A549 (cell line): ENCODE measurements around the gene NSD1. TPM values are rescaled to one million over a fixed set of nuclear protein-coding genes. Genes with fewer than 3 reads are reported as not detected.

Source experiments
- ATAC-seq, 2 experiments: fragments of 200-7000 bp in 1 of 2; fragments of >200 bp in 1 of 2; cut with Nextera tagmentation in 1 of 2; cut with Tn5 transposase in 1 of 2; 3 replicates each; pipeline versions ENCODE4 v1.8.0 to v1.9.1; 2018 to 2020; ENCODE audit warnings: mild to moderate bottlenecking in 1 of 2, moderate library complexity in 1 of 2
- CTCF ChIA-PET: fragments of 300-600 bp; sonication (Branson Sonifier 250); formaldehyde crosslinking; extraction: SDS; loops from one replicate; lab custom pipeline; 2021; ENCODE audit warnings: antibody characterized with exemption, inconsistent platforms; lab: Yijun Ruan, JAX
- POLR2A ChIA-PET: fragments of 350-600 bp; formaldehyde crosslinking; extraction: SDS; loops from one replicate; lab custom pipeline; 2021; ENCODE audit warnings: antibody characterized with exemption, inconsistent platforms; lab: Yijun Ruan, JAX
- DNase-seq, 2 experiments: peaks; one replicate each; pipeline versions ENCODE4 v3.0.0 to v3.0.0-alpha.2; 2011 to 2016; ENCODE audit warnings: low read depth in 1 of 2, low spot score in 1 of 2
- FAIRE-seq: peaks from 2 replicates; lab custom pipeline; 2011; peaks lifted over from hg19 to GRCh38; lab: Jason Lieb, UNC
- H3K27ac ChIP-seq, 2 experiments: fragments of >200 bp; sonication (Bioruptor Twin); formaldehyde crosslinking; 3 replicates each; pipeline ENCODE4 v1.5.1; 2016 to 2017
- H3K4me1 ChIP-seq: fragments of >200 bp; sonication (Bioruptor Twin); formaldehyde crosslinking; 3 replicates; pipeline ENCODE4 v1.6.1; 2016
- H3K4me2 ChIP-seq: fragments of >200 bp; sonication (Bioruptor Twin); formaldehyde crosslinking; 3 replicates; pipeline ENCODE4 v1.6.1; 2016
- H3K4me3 ChIP-seq: fragments of >200 bp; sonication (Bioruptor Twin); formaldehyde crosslinking; 3 replicates; pipeline ENCODE4 v1.5.1; 2016
- H3K9me3 ChIP-seq: fragments of >200 bp; sonication (Bioruptor Twin); formaldehyde crosslinking; 3 replicates; pipeline ENCODE4 v1.6.1; 2016
- ATOH8 ChIP-seq: fragments of 250-450 bp; sonication (Bioruptor Pico); IDR thresholded peaks from 2 replicates; pipeline ENCODE4 v1.5.0; 2020; ENCODE audit warnings: low read depth, mild to moderate bottlenecking, moderate library complexity
- BHLHE40 ChIP-seq: IDR thresholded peaks from 2 replicates; pipeline ENCODE4 v1.6.1; 2012; ENCODE audit warnings: low read depth, low read length, inconsistent platforms
- CEBPB ChIP-seq, 2 experiments: fragments of >200 bp in 1 of 2; sonication (Bioruptor Twin) in 1 of 2; formaldehyde crosslinking in 1 of 2; IDR thresholded peaks; 2 replicates each; pipeline ENCODE4 v1.6.1; 2012 to 2016
- CHD4 ChIP-seq: fragments of 200-600 bp; sonication (generic); IDR thresholded peaks from 2 replicates; pipeline ENCODE4 v1.6.1; 2016; ENCODE audit warnings: antibody characterized with exemption, mild to moderate bottlenecking, borderline replicate concordance
- EHF ChIP-seq: fragments of 250-450 bp; sonication (Bioruptor Pico); IDR thresholded peaks from 2 replicates; pipeline ENCODE4 v1.5.0; 2020; ENCODE audit warnings: mild to moderate bottlenecking
- ESRRA ChIP-seq: fragments of 150-350 bp; IDR thresholded peaks from 2 replicates; pipeline ENCODE4 v1.6.1; 2014; ENCODE audit warnings: mild to moderate bottlenecking, low read length, borderline replicate concordance
- FOSB ChIP-seq: fragments of 250-450 bp; sonication (Bioruptor Pico); IDR thresholded peaks from 2 replicates; pipeline ENCODE4 v1.5.0; 2020; ENCODE audit warnings: mild to moderate bottlenecking, moderate library complexity
- HES2 ChIP-seq: fragments of >200 bp; sonication (Bioruptor Twin); formaldehyde crosslinking; IDR thresholded peaks from 2 replicates; pipeline ENCODE4 v1.6.1; 2016
- HEYL ChIP-seq: fragments of 250-450 bp; sonication (Bioruptor Pico); IDR thresholded peaks from 2 replicates; pipeline ENCODE4 v1.8.0; 2021; ENCODE audit warnings: mild to moderate bottlenecking, moderate library complexity
- JUNB ChIP-seq: fragments of >200 bp; sonication (Bioruptor Twin); formaldehyde crosslinking; IDR thresholded peaks from 2 replicates; pipeline ENCODE4 v1.6.1; 2016
- MAZ ChIP-seq: fragments of 150-350 bp; IDR thresholded peaks from 2 replicates; pipeline ENCODE4 v1.6.1; 2014; ENCODE audit warnings: antibody characterized with exemption, low read depth, low read length, borderline replicate concordance
- MYC ChIP-seq: IDR thresholded peaks from 2 replicates; pipeline ENCODE4 v1.6.1; 2012; ENCODE audit warnings: mild to moderate bottlenecking, inconsistent platforms, low read length, improper control_type of control experiment, borderline replicate concordance
- NPAS2 ChIP-seq: fragments of 250-450 bp; sonication (Bioruptor Pico); IDR thresholded peaks from 2 replicates; pipeline ENCODE4 v1.8.0; 2022; ENCODE audit warnings: mild to moderate bottlenecking, moderate library complexity, borderline replicate concordance
- NR3C1 ChIP-seq: fragments of >200 bp; sonication (Bioruptor Twin); formaldehyde crosslinking; IDR thresholded peaks from 3 replicates; pipeline ENCODE4 v1.6.1; 2017
- POLR2A ChIP-seq: IDR thresholded peaks from 2 replicates; pipeline ENCODE4 v1.6.1; 2012; ENCODE audit warnings: mild to moderate bottlenecking, low read length
- RAD21 ChIP-seq, 2 experiments: fragments of >200 bp in 1 of 2; sonication (Bioruptor Twin) in 1 of 2; formaldehyde crosslinking in 1 of 2; IDR thresholded peaks in 1 of 2; conservative IDR thresholded peaks in 1 of 2; 2 replicates in 1 of 2; 3 replicates in 1 of 2; pipeline ENCODE4 v1.6.1; 2012 to 2018; ENCODE audit warnings: inconsistent platforms in 1 of 2
- RARB ChIP-seq: fragments of 250-450 bp; sonication (Bioruptor Pico); IDR thresholded peaks from 2 replicates; pipeline ENCODE4 v1.8.0; 2021; ENCODE audit warnings: mild to moderate bottlenecking, moderate library complexity
- RFX5 ChIP-seq: fragments of 450-650 bp; IDR thresholded peaks from 2 replicates; pipeline ENCODE4 v1.7.1; 2014; ENCODE audit warnings: antibody characterized with exemption, mild to moderate bottlenecking, moderate library complexity
- SMC3 ChIP-seq: fragments of >200 bp; sonication (Bioruptor Twin); formaldehyde crosslinking; IDR thresholded peaks from 3 replicates; pipeline ENCODE4 v1.6.1; 2018; ENCODE audit warnings: inconsistent platforms
- TFCP2L1 ChIP-seq: fragments of 250-450 bp; sonication (Bioruptor Pico); IDR thresholded peaks from 2 replicates; pipeline ENCODE4 v1.5.0; 2021; ENCODE audit warnings: mild to moderate bottlenecking
- TP53 ChIP-seq: fragments of 250-450 bp; sonication (Bioruptor Pico); IDR thresholded peaks from 2 replicates; pipeline ENCODE4 v1.5.0; 2021; ENCODE audit warnings: mild to moderate bottlenecking, moderate library complexity
- USF2 ChIP-seq: fragments of 450-650 bp; IDR thresholded peaks from 2 replicates; pipeline ENCODE4 v1.6.1; 2014; ENCODE audit warnings: antibody characterized with exemption
- ZC3H11A ChIP-seq: fragments of 450-650 bp; IDR thresholded peaks from 2 replicates; pipeline ENCODE4 v1.6.1; 2014; ENCODE audit warnings: antibody characterized with exemption, mild to moderate bottlenecking
- ZFP36 ChIP-seq: fragments of 450-650 bp; IDR thresholded peaks from 2 replicates; pipeline ENCODE4 v1.6.1; 2014; ENCODE audit warnings: borderline replicate concordance; ENCODE audit not compliant: partially characterized antibody
- ZNF302 ChIP-seq: fragments of 250-450 bp; sonication (Bioruptor Pico); IDR thresholded peaks from 2 replicates; pipeline ENCODE4 v1.9.0; 2021; ENCODE audit warnings: inconsistent platforms, mild to moderate bottlenecking, moderate library complexity
- WGBS: methylation state at CpG from one replicate; pipeline ENCODE4 v1.1.6; 2017; ENCODE audit errors: missing lambda C conversion rate; 5-methylcytosine and 5-hydroxymethylcytosine counted together
- polyA plus RNA-seq, 4 experiments: library from polyadenylated mRNA; depleted of rRNA in 3 of 4; stranded (reverse); fragments of >200 nt; fragmentation: RNase III in 1 of 4; extraction: RNeasy Plus Mini Kit Qiagen cat#74134 plus additional on column Dnase treatment in 1 of 4; gene quantifications; 2 replicates in 3 of 4; 3 replicates in 1 of 4; pipeline ENCODE4 v1.2.3, GENCODE V29; 2011 to 2017
- TF ChIP-seq, protein P1 (sequence below): fragments of 250-450 bp; sonication (Bioruptor Pico); IDR thresholded peaks from 2 replicates; pipeline ENCODE4 v1.5.0; 2021; ENCODE audit warnings: mild to moderate bottlenecking, moderate library complexity, borderline replicate concordance
- TF ChIP-seq, protein P2 (sequence below): IDR thresholded peaks from 2 replicates; pipeline ENCODE4 v1.6.1; 2012
- TF ChIP-seq, protein P3 (sequence below): fragments of >200 bp; sonication (Bioruptor Twin); formaldehyde crosslinking; IDR thresholded peaks from 3 replicates; pipeline ENCODE4 v1.6.1; 2016
- TF ChIP-seq, protein P4 (sequence below): IDR thresholded peaks from 2 replicates; pipeline ENCODE4 v1.6.1; 2012

The NSD1 gene
- polyA plus RNA-seq, 2 of the 4 experiments (the other 2 are of a cell fraction) = 16.3 to 38.2 TPM

DNA sequence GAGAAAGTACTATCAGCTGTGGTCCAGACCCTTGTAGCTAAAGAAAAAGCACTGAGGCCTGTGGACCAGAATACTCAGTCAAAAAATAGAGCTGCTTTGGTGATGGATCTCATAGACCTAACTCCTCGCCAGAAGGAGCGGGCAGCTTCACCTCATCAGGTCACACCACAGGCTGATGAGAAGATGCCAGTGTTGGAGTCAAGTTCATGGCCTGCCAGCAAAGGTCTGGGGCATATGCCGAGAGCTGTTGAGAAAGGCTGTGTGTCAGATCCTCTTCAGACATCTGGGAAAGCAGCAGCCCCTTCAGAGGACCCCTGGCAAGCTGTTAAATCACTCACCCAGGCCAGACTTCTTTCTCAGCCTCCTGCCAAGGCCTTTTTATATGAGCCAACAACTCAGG is 161.1 kb downstream of the NSD1 start:
- no peak for ATAC-seq
- no peak overlapping the region for H3K27ac ChIP-seq
- ChIA-PET CTCF (interaction anchor here (0.5 to 2.6 kb wide), 6 partner anchors 15 to 353 kb away, joined by 3 to 12 read pairs (median 4); no protein-coding TSS in a partner anchor), POLR2A (no interaction called here)
- no peak for DNase-seq
- TF ChIP-seq TFCP2L1 (CRISPR knock-in tag) = no peak
- no peak for TF ChIP-seq FOSB (CRISPR knock-in tag)
- no peak for TF ChIP-seq CEBPB (IDR thresholded peaks at IDR 0.05)
- TF ChIP-seq ZFP36 = no peak
- no peak for TF ChIP-seq ESRRA
- TF ChIP-seq, protein P1, sequence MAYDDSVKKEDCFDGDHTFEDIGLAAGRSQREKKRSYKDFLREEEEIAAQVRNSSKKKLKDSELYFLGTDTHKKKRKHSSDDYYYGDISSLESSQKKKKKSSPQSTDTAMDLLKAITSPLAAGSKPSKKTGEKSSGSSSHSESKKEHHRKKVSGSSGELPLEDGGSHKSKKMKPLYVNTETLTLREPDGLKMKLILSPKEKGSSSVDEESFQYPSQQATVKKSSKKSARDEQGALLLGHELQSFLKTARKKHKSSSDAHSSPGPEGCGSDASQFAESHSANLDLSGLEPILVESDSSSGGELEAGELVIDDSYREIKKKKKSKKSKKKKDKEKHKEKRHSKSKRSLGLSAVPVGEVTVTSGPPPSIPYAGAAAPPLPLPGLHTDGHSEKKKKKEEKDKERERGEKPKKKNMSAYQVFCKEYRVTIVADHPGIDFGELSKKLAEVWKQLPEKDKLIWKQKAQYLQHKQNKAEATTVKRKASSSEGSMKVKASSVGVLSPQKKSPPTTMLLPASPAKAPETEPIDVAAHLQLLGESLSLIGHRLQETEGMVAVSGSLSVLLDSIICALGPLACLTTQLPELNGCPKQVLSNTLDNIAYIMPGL (CRISPR knock-in tag) = no peak
- TF ChIP-seq NPAS2 = no peak
- no peak for TF ChIP-seq CHD4
- TF ChIP-seq RAD21 (conservative IDR thresholded peaks at IDR 0.05 in 1 of 2, IDR thresholded peaks at IDR 0.05 in 1 of 2) = no peak
- no peak for TF ChIP-seq EHF (CRISPR knock-in tag)
- no peak for TF ChIP-seq HEYL (CRISPR knock-in tag)
- no peak for TF ChIP-seq POLR2A
- no peak for TF ChIP-seq USF2
- TF ChIP-seq, protein P2, sequence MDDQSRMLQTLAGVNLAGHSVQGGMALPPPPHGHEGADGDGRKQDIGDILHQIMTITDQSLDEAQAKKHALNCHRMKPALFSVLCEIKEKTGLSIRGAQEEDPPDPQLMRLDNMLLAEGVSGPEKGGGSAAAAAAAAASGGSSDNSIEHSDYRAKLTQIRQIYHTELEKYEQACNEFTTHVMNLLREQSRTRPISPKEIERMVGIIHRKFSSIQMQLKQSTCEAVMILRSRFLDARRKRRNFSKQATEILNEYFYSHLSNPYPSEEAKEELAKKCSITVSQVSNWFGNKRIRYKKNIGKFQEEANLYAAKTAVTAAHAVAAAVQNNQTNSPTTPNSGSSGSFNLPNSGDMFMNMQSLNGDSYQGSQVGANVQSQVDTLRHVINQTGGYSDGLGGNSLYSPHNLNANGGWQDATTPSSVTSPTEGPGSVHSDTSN = no peak
- TF ChIP-seq MAZ = no peak
- TF ChIP-seq RARB = no peak
- no peak for TF ChIP-seq HES2
- TF ChIP-seq MYC = no peak
- no peak overlapping the region for H3K4me3 ChIP-seq
- H3K9me3 ChIP-seq = no peaks in the 10 kb centered on the region
- H3K4me2 ChIP-seq = no peak overlapping the region
- no peaks in the 10 kb centered on the region; the same call in 2 of the 3 replicates for H3K4me1 ChIP-seq
- 91% methylated on average over 3 of the region's 3 CpGs for WGBS
- FAIRE-seq = no peak

DNA sequence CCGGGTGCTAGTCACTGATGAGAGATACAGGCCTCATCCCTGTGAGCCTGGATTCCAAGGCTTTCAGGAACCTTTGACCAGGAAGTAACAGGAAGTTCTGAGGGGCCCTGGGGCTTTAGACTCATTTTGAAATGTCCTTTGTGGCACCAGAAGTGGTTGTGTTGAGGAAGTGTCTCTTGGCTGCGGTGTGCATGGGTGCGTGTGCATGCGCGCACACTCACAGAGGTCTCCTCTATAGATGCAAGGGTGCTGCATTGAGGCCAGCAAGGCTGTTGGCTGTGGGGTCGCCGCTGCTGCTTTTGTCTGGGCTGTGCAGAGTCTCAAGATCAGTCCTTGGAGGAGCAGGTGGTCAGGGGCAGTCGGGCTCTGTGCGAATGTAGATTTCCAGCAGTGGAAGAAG is 162.4 kb downstream of the NSD1 start:
- ChIA-PET POLR2A (no interaction called here), CTCF (interaction anchor here (0.7 to 0.9 kb wide), 2 partner anchors 14 to 51 kb away, joined by 3 read pairs; no protein-coding TSS in a partner anchor)
- DNase-seq (no peak), ATAC-seq (no peak), FAIRE-seq (no peak)
- Histone ChIP-seq H3K4me3 (no peak overlapping the region), H3K27ac (no peak overlapping the region), H3K9me3 (no peaks in the 10 kb centered on the region), H3K4me2 (no peak overlapping the region), H3K4me1 (peaks cover 10% of the 10 kb centered on the region)
- WGBS = 97% methylated on average over 9 of the region's 9 CpGs
- TF ChIP-seq RAD21 (conservative IDR thresholded peaks at IDR 0.05 in 1 of 2, IDR thresholded peaks at IDR 0.05 in 1 of 2) (no peak), ZNF302 (CRISPR knock-in tag) (no peak)
- TF ChIP-seq, all 56 proteins: peak for 0

DNA sequence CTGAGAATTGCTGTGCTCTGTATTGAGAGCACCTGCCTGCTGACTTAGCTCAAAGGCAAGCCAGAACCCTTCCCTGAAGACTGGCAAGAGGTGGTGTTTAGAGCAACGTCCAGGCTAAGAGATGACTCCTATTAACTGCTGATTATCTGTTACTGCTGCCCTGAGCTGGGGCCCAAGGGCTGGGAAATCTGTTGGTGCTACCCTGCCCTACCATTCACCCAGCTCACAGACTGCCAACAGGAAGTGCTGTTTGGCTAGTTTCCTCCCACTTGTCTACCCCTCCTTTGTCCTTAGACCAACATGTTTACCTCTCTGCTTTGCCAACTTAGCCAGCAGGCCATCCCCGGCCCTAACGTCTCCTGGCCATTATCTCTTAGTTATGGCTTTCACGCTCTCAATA is 163.0 kb downstream of the NSD1 start:
- ATAC-seq (no peak), FAIRE-seq (no peak), DNase-seq (no peak)
- ChIA-PET CTCF (interaction anchor here (0.9 to 3.5 kb wide), 3 partner anchors 13 to 184 kb away, joined by 3 to 28 read pairs (median 5); no protein-coding TSS in a partner anchor), POLR2A (no interaction called here)
- H3K4me3 ChIP-seq = no peak overlapping the region
- peaks cover 15% of the 10 kb centered on the region for H3K4me1 ChIP-seq
- TF ChIP-seq, protein P3, sequence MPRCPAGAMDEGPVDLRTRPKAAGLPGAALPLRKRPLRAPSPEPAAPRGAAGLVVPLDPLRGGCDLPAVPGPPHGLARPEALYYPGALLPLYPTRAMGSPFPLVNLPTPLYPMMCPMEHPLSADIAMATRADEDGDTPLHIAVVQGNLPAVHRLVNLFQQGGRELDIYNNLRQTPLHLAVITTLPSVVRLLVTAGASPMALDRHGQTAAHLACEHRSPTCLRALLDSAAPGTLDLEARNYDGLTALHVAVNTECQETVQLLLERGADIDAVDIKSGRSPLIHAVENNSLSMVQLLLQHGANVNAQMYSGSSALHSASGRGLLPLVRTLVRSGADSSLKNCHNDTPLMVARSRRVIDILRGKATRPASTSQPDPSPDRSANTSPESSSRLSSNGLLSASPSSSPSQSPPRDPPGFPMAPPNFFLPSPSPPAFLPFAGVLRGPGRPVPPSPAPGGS = no peak
- no peak for TF ChIP-seq BHLHE40
- TF ChIP-seq TP53 (CRISPR knock-in tag) = no peak
- TF ChIP-seq JUNB = no peak
- TF ChIP-seq SMC3 = no peak
- no peak for TF ChIP-seq POLR2A
- TF ChIP-seq ZC3H11A = no peak
- TF ChIP-seq, protein P4, sequence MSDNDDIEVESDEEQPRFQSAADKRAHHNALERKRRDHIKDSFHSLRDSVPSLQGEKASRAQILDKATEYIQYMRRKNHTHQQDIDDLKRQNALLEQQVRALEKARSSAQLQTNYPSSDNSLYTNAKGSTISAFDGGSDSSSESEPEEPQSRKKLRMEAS = no peak
- TF ChIP-seq RFX5 = no peak
- no peak for TF ChIP-seq NR3C1
- TF ChIP-seq ATOH8 = no peak
- H3K27ac ChIP-seq = no peak overlapping the region
- 73% methylated on average over 4 of the region's 4 CpGs for WGBS
- H3K9me3 ChIP-seq = no peaks in the 10 kb centered on the region
- no peak overlapping the region for H3K4me2 ChIP-seq
